Measurements from ENCODE around the gene LGI2. TPM values are rescaled to one million over a fixed set of nuclear protein-coding genes. Genes with fewer than 3 reads are reported as not detected.

The LGI2 gene
- total RNA-seq, 3 donors from 2014 or later: 0.33 to 2.2 (median 1.2) TPM

GRCh38 chr4:24957886-24958285 is 72.9 kb downstream of the LGI2 start:
- H3K9me3 ChIP-seq: peaks cover 0 to 8% of the 10 kb centered on the region in 2 donors
- no peaks in the 10 kb centered on the region for H3K27me3 ChIP-seq
- TF ChIP-seq CTCF (IDR thresholded peaks at IDR 0.05): no peak
- no peak for TF ChIP-seq POLR2A (IDR thresholded peaks at IDR 0.05)
- TF ChIP-seq POLR2AphosphoS5 (IDR thresholded peaks at IDR 0.05): no peak
- intact Hi-C loops (cut with DNase I; ENCODE audit: low total_unique reads): no loop called here
- no peaks in the 10 kb centered on the region for H3K4me1 ChIP-seq
- no peak for DNase-seq (ENCODE audit: low spot score in 2 of 2)
- no peaks in the 10 kb centered on the region for H3K36me3 ChIP-seq
- H3K4me3 ChIP-seq: no peak overlapping the region
- H3K27ac ChIP-seq: no peak overlapping the region

- TF ChIP-seq CTCF (IDR thresholded peaks at IDR 0.05) (no peak), POLR2AphosphoS5 (IDR thresholded peaks at IDR 0.05) (no peak), POLR2A (IDR thresholded peaks at IDR 0.05) (no peak)
- Histone ChIP-seq H3K27me3 (no peaks in the 10 kb centered on the region), H3K9me3 (peaks cover 0 to 8% of the 10 kb centered on the region in 2 donors), H3K36me3 (no peaks in the 10 kb centered on the region), H3K27ac (no peak overlapping the region), H3K4me1 (no peaks in the 10 kb centered on the region), H3K4me3 (no peak overlapping the region)
- intact Hi-C loops (cut with DNase I; ENCODE audit: low total_unique reads): no loop called here
- no peak for DNase-seq (ENCODE audit: low spot score in 2 of 2)
These were observed 74.0 kb downstream of the LGI2 start for GRCh38 chr4:24956763-24957162.

- no peaks in the 10 kb centered on the region for H3K36me3 ChIP-seq
- peaks cover 0 to 8% of the 10 kb centered on the region in 2 donors for H3K9me3 ChIP-seq
- TF ChIP-seq POLR2A (IDR thresholded peaks at IDR 0.05): no peak
- no peak for TF ChIP-seq CTCF (IDR thresholded peaks at IDR 0.05)
- TF ChIP-seq POLR2AphosphoS5 (IDR thresholded peaks at IDR 0.05): no peak
- no peak overlapping the region for H3K4me3 ChIP-seq
- no peaks in the 10 kb centered on the region for H3K4me1 ChIP-seq
- DNase-seq (ENCODE audit: low spot score in 2 of 2): no peak
- intact Hi-C loops (cut with DNase I; ENCODE audit: low total_unique reads): no loop called here
- H3K27ac ChIP-seq: no peak overlapping the region
- no peaks in the 10 kb centered on the region for H3K27me3 ChIP-seq
These were observed 74.7 kb downstream of the LGI2 start for GRCh38 chr4:24956091-24956490.

- peaks cover 0 to 8% of the 10 kb centered on the region in 2 donors for H3K9me3 ChIP-seq
- H3K27ac ChIP-seq: no peak overlapping the region
- intact Hi-C loops (cut with DNase I; ENCODE audit: low total_unique reads): no loop called here
- no peak for DNase-seq (ENCODE audit: low spot score in 2 of 2)
- H3K4me3 ChIP-seq: no peak overlapping the region
- H3K27me3 ChIP-seq: no peaks in the 10 kb centered on the region
- H3K36me3 ChIP-seq: no peaks in the 10 kb centered on the region
- TF ChIP-seq POLR2A (IDR thresholded peaks at IDR 0.05) (no peak), CTCF (IDR thresholded peaks at IDR 0.05) (no peak), POLR2AphosphoS5 (IDR thresholded peaks at IDR 0.05) (no peak)
- no peaks in the 10 kb centered on the region for H3K4me1 ChIP-seq
These were observed 78.1 kb downstream of the LGI2 start for GRCh38 chr4:24952667-24953066.

GRCh38 chr4:24949970-24950369 is 80.8 kb downstream of the LGI2 start:
- H3K27me3 ChIP-seq: no peaks in the 10 kb centered on the region
- H3K4me1 ChIP-seq: no peaks in the 10 kb centered on the region
- no peaks in the 10 kb centered on the region for H3K36me3 ChIP-seq
- no peak overlapping the region for H3K4me3 ChIP-seq
- H3K27ac ChIP-seq: no peak overlapping the region
- intact Hi-C loops (cut with DNase I; ENCODE audit: low total_unique reads): no loop called here
- DNase-seq (ENCODE audit: low spot score in 2 of 2): no peak
- no peak for TF ChIP-seq POLR2AphosphoS5 (IDR thresholded peaks at IDR 0.05)
- no peak for TF ChIP-seq CTCF (IDR thresholded peaks at IDR 0.05)
- no peak for TF ChIP-seq POLR2A (IDR thresholded peaks at IDR 0.05)
- H3K9me3 ChIP-seq: peaks cover 0 to 8% of the 10 kb centered on the region in 2 donors

Other genes with a start within 250 kb of the LGI2 start
- gene SOD3, start 235.4 kb downstream of the LGI2 start, total RNA-seq: 100 to 1,000 TPM in 1 of 3 donors, 10 to 100 TPM in 2; 22.0 to 131 (median 77.3) TPM
- gene CCDC149, start 117.9 kb downstream of the LGI2 start, total RNA-seq: 10 to 100 TPM; 15.8 to 21.0 (median 18.6) TPM
- gene SEPSECS, start 129.5 kb upstream of the LGI2 start, total RNA-seq: 10 to 100 TPM in 2 of 3 donors, 1 to 10 TPM in 1; 8.8 to 18.7 (median 10.8) TPM
- 10 to 100 TPM; 12.3 to 22.0 (median 21.0) TPM for gene PI4K2B, start 203.1 kb upstream of the LGI2 start, total RNA-seq

Measured in breast epithelium (tissue), 4 donors.